Hepatocyte (in vitro differentiated cells): ENCODE results near the gene ACTR3C.

Source experiments
- EZH2 ChIP-seq: fragments of 200-600 bp; sonication (generic); IDR thresholded peaks from 2 replicates; pipeline ENCODE4 v1.6.1; 2016; ENCODE audit warnings: antibody characterized with exemption, mild to moderate bottlenecking, borderline replicate concordance
- TF ChIP-seq, protein P1 (sequence below): fragments of 200-600 bp; sonication (generic); IDR thresholded peaks from 2 replicates; pipeline ENCODE4 v1.5.1; 2016; ENCODE audit warnings: antibody characterized with exemption, mild to moderate bottlenecking; ENCODE audit not compliant: poor library complexity

DNA sequence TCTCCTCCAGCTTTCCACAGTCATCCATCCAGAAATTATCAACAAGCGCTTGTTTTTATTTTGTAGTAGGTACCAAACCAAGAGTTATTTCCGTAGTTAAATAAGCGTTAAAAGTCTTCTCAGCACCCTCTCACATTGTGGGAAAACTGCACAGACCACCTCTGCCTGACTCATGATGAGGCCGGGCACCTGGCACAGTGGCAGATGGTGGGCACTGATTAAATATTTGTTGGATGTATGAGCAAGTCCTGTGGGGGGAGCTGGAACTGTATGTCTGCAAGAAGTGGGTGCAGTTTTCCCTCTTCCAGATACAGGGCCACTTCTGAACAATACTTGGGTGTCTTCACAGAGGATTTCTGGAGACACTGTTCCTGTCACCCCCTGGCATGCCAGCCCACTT is 40.0 kb upstream of the ACTR3C start:
- TF ChIP-seq, protein P1, sequence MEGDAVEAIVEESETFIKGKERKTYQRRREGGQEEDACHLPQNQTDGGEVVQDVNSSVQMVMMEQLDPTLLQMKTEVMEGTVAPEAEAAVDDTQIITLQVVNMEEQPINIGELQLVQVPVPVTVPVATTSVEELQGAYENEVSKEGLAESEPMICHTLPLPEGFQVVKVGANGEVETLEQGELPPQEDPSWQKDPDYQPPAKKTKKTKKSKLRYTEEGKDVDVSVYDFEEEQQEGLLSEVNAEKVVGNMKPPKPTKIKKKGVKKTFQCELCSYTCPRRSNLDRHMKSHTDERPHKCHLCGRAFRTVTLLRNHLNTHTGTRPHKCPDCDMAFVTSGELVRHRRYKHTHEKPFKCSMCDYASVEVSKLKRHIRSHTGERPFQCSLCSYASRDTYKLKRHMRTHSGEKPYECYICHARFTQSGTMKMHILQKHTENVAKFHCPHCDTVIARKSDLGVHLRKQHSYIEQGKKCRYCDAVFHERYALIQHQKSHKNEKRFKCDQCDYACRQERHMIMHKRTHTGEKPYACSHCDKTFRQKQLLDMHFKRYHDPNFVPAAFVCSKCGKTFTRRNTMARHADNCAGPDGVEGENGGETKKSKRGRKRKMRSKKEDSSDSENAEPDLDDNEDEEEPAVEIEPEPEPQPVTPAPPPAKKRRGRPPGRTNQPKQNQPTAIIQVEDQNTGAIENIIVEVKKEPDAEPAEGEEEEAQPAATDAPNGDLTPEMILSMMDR: no peak
- TF ChIP-seq EZH2: no peak
